ENCODE results near the gene ERCC5.
A peak's percentile ranks its signal among the peaks of the same experiment; 100 is the strongest.

The ERCC5 gene

DNA sequence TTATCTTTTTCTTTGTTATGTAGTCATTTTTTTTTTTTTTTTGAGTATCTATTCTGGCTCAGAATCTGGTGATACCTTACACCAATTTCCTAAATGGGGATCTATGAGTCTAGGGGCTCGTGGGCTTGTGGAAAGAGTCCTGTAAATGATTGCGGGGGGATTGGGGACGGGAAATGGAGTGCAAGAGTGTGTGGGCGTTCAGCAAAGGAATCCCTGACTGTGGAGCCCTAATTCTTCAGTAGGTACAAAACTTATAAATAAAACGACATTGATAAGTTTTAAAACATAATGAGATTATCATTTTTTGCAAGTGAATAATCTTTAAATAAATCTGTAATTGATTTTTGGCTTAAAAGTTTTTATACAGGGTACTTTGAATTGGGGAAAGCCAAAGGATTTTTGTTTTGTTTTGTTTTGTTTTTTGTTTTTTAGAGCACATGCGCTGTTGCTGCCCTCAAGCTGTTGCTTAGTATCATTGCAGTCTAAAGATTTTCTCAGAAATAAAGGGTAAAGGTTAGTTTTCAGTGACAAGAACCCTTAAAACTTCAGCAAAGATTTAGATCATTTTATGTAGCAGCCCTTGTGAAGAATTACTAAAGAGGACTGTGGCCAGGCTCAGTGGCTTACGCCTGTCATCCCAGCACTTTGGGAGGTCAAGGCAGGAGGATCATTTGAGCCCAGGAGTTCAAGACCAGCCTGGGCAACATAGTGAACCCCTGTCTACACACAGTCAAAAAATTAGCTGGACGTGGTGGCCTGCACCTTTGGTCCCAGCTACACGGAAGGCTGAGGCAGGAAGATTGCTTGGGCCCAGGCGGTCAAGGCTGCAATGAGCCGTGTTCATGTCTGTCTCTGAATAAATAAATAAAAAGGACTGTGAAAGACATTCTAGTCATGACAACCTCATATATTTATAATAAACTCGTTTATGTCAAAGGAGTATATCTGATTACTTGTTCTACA is 1.7 kb downstream of the ERCC5 start:
- Histone ChIP-seq H3K4me3 (ENCODE audit: low read length) (peak overlapping the region; percentile 94), H3K4me1 (ENCODE audit: control insufficient read depth, insufficient read depth, low read length) (peaks cover 4% of the 10 kb centered on the region)

GRCh38 chr13:102848956-102849355 is 3.1 kb downstream of the ERCC5 start:
- Histone ChIP-seq H3K36me3 (ENCODE audit: control insufficient read depth, insufficient read depth, low read length) (no peaks in the 10 kb centered on the region), H3K9ac (ENCODE audit: low read length) (no peak overlapping the region), H3K4me1 (ENCODE audit: control insufficient read depth, insufficient read depth, low read length) (peaks cover 4% of the 10 kb centered on the region), H3K27me3 (ENCODE audit: control insufficient read depth, insufficient read depth, low read length) (no peaks in the 10 kb centered on the region), H3K9me3 (ENCODE audit: control insufficient read depth, low read length) (no peaks in the 10 kb centered on the region), H3K4me3 (ENCODE audit: low read length) (no peak overlapping the region)

More for the DNA sequence above, 1.7 kb downstream of the ERCC5 start:
- H3K9me3 ChIP-seq (ENCODE audit: control insufficient read depth, low read length) = no peaks in the 10 kb centered on the region
- no peaks in the 10 kb centered on the region for H3K27me3 ChIP-seq (ENCODE audit: control insufficient read depth, insufficient read depth, low read length)
- peak overlapping the region; percentile 99 for H3K9ac ChIP-seq (ENCODE audit: low read length)
- no peaks in the 10 kb centered on the region for H3K36me3 ChIP-seq (ENCODE audit: control insufficient read depth, insufficient read depth, low read length)

DNA sequence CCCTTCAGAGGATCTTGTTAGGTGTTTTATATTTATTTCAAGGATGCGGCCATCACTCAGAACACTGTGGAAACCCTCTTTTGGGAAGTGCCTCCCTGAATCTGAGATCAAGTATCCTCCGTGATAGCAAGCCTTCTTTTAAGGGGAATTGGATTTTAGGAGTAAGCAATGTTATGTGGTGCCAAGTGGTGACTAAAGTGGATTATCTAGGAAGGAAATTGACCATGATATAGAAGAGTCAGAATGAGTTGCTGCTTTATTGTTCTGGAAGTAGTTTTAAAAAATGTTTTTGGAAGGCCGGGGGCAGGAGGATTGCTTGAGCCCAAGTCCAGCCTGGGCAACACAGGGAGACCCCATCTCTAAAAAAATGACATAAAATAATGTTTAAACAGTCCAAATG is 6.7 kb downstream of the ERCC5 start:
- H3K27me3 ChIP-seq (ENCODE audit: control insufficient read depth, insufficient read depth, low read length) = no peaks in the 10 kb centered on the region
- H3K4me1 ChIP-seq (ENCODE audit: control insufficient read depth, insufficient read depth, low read length) = peaks cover 12% of the 10 kb centered on the region
- no peak overlapping the region for H3K4me3 ChIP-seq (ENCODE audit: low read length)
- peaks cover 10% of the 10 kb centered on the region for H3K36me3 ChIP-seq (ENCODE audit: control insufficient read depth, insufficient read depth, low read length)
- no peak overlapping the region for H3K9ac ChIP-seq (ENCODE audit: low read length)
- H3K9me3 ChIP-seq (ENCODE audit: control insufficient read depth, low read length) = no peaks in the 10 kb centered on the region

GRCh38 chr13:102854675-102855074 is 8.8 kb downstream of the ERCC5 start:
- H3K27me3 ChIP-seq (ENCODE audit: control insufficient read depth, insufficient read depth, low read length) = no peaks in the 10 kb centered on the region
- H3K4me3 ChIP-seq (ENCODE audit: low read length) = no peak overlapping the region
- H3K9ac ChIP-seq (ENCODE audit: low read length) = no peak overlapping the region
- H3K9me3 ChIP-seq (ENCODE audit: control insufficient read depth, low read length) = no peaks in the 10 kb centered on the region
- peaks cover 8% of the 10 kb centered on the region for H3K4me1 ChIP-seq (ENCODE audit: control insufficient read depth, insufficient read depth, low read length)
- H3K36me3 ChIP-seq (ENCODE audit: control insufficient read depth, insufficient read depth, low read length) = peaks cover 14% of the 10 kb centered on the region

DNA sequence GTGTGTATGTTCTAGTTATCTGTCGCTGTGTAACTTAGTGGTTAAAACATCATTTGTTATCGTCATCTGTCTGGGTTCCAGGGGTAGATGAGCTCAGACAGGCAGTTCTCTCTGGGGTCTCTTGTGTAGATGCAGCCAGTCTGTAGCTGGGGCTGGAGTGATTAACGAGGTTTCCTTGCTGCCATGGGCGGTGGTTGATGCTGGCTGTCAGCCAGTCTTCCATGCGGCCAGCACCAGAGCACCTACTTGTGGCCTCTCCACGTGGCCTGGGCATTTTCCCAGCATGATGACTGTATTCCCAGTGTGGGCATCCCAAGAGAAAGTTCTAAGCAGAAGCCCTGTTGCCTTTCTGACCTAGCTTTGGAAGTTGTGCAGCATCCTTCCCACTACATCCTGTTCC is 10.7 kb downstream of the ERCC5 start:
- Histone ChIP-seq H3K36me3 (ENCODE audit: control insufficient read depth, insufficient read depth, low read length) (peaks cover 14% of the 10 kb centered on the region), H3K27me3 (ENCODE audit: control insufficient read depth, insufficient read depth, low read length) (no peaks in the 10 kb centered on the region), H3K9me3 (ENCODE audit: control insufficient read depth, low read length) (no peaks in the 10 kb centered on the region), H3K9ac (ENCODE audit: low read length) (no peak overlapping the region), H3K4me3 (ENCODE audit: low read length) (no peak overlapping the region), H3K4me1 (ENCODE audit: control insufficient read depth, insufficient read depth, low read length) (peaks cover 8% of the 10 kb centered on the region)

GRCh38 chr13:102862624-102863210 is 16.9 kb downstream of the ERCC5 start:
- H3K27me3 ChIP-seq (ENCODE audit: control insufficient read depth, insufficient read depth, low read length) = no peaks in the 10 kb centered on the region
- no peaks in the 10 kb centered on the region for H3K9me3 ChIP-seq (ENCODE audit: control insufficient read depth, low read length)
- no peak overlapping the region for H3K9ac ChIP-seq (ENCODE audit: low read length)
- H3K36me3 ChIP-seq (ENCODE audit: control insufficient read depth, insufficient read depth, low read length) = peaks cover 14% of the 10 kb centered on the region
- H3K4me3 ChIP-seq (ENCODE audit: low read length) = no peak overlapping the region
- H3K4me1 ChIP-seq (ENCODE audit: control insufficient read depth, insufficient read depth, low read length) = no peaks in the 10 kb centered on the region

- no peak overlapping the region for H3K4me3 ChIP-seq (ENCODE audit: low read length)
- no peak overlapping the region for H3K9ac ChIP-seq (ENCODE audit: low read length)
Measured at GRCh38 chr13:102863590-102863989, 17.8 kb downstream of the ERCC5 start.

DNA sequence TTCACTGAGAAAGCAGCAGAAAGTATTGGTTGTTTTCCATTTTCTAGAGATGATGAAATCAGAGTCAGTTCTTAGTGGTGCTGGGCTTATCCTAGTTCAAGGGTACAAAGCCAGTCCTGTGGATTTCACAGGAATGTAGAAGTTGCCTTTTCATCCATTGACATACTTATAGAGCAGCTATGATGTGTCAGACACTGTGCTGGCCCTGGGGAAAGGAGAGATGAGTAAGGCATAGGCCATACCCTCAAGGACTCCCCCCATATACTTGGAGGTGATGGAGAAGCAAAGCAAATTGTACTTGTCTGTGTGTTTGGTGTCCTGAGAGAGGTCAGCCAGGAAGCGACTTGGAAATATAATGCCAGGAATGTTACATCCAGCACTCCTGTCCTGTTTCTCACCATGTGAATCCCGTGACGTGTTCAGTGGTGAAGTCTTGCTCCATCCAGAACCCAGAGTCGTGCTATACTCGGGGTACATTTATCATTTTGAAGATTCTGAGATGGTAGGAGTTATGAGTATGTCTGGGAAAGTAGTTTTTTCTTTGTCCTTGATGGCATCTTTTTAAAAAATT is 22.6 kb downstream of the ERCC5 start:
- Histone ChIP-seq H3K27me3 (ENCODE audit: control insufficient read depth, insufficient read depth, low read length) (no peaks in the 10 kb centered on the region), H3K4me1 (ENCODE audit: control insufficient read depth, insufficient read depth, low read length) (peaks cover 13% of the 10 kb centered on the region), H3K36me3 (ENCODE audit: control insufficient read depth, insufficient read depth, low read length) (peaks cover 10% of the 10 kb centered on the region), H3K9ac (ENCODE audit: low read length) (no peak overlapping the region), H3K4me3 (ENCODE audit: low read length) (no peak overlapping the region), H3K9me3 (ENCODE audit: control insufficient read depth, low read length) (no peaks in the 10 kb centered on the region)

More at GRCh38 chr13:102863590-102863989, 17.8 kb downstream of the ERCC5 start:
- H3K36me3 ChIP-seq (ENCODE audit: control insufficient read depth, insufficient read depth, low read length) = peaks cover 14% of the 10 kb centered on the region
- H3K4me1 ChIP-seq (ENCODE audit: control insufficient read depth, insufficient read depth, low read length) = no peaks in the 10 kb centered on the region
- no peaks in the 10 kb centered on the region for H3K9me3 ChIP-seq (ENCODE audit: control insufficient read depth, low read length)
- H3K27me3 ChIP-seq (ENCODE audit: control insufficient read depth, insufficient read depth, low read length) = no peaks in the 10 kb centered on the region

GRCh38 chr13:102869948-102870676 is 24.3 kb downstream of the ERCC5 start:
- Histone ChIP-seq H3K9me3 (ENCODE audit: control insufficient read depth, low read length) (no peaks in the 10 kb centered on the region), H3K9ac (ENCODE audit: low read length) (no peak overlapping the region), H3K4me3 (ENCODE audit: low read length) (no peak overlapping the region), H3K27me3 (ENCODE audit: control insufficient read depth, insufficient read depth, low read length) (no peaks in the 10 kb centered on the region), H3K4me1 (ENCODE audit: control insufficient read depth, insufficient read depth, low read length) (peaks cover 13% of the 10 kb centered on the region), H3K36me3 (ENCODE audit: control insufficient read depth, insufficient read depth, low read length) (peaks cover 10% of the 10 kb centered on the region)

DNA sequence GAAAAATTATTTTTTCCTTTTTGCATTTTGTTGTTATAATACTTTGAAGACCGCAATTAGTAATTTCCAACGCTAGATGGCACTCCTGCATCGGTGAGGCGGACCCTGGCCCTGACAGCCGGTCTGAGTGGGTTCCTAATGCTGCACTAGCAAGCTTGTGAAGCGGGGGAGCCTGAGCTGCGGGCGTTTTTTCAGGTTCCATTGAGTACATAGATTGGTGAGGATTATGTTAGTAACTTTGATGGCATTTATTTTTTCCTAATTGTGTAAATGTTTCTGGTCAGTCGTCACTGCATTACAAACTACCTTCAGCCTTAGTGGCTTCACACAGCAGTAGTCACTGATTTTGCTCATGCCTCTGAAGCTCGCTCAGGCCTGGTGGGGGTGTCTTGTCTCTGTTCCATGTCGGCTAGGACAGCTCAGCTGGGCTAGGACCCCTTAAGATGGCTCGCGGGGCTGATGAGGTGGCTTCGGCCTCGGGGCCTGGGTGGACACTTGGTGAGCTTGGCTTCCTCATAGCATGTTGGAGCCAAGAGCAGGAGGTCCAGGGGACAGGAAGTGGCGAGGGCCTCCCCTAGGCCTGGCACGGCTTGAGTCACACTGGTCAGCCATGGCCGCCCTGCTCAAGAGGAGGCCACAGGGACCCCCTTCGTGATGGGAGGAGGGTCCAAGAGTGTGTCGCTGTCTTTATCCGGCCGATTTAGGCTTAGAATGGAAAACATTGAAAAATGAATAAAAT is 25.0 kb downstream of the ERCC5 start:
- Histone ChIP-seq H3K4me1 (ENCODE audit: control insufficient read depth, insufficient read depth, low read length) (peaks cover 13% of the 10 kb centered on the region), H3K36me3 (ENCODE audit: control insufficient read depth, insufficient read depth, low read length) (peaks cover 5% of the 10 kb centered on the region), H3K9ac (ENCODE audit: low read length) (peak overlapping the region; percentile 2), H3K27me3 (ENCODE audit: control insufficient read depth, insufficient read depth, low read length) (no peaks in the 10 kb centered on the region), H3K9me3 (ENCODE audit: control insufficient read depth, low read length) (no peaks in the 10 kb centered on the region), H3K4me3 (ENCODE audit: low read length) (no peak overlapping the region)

DNA sequence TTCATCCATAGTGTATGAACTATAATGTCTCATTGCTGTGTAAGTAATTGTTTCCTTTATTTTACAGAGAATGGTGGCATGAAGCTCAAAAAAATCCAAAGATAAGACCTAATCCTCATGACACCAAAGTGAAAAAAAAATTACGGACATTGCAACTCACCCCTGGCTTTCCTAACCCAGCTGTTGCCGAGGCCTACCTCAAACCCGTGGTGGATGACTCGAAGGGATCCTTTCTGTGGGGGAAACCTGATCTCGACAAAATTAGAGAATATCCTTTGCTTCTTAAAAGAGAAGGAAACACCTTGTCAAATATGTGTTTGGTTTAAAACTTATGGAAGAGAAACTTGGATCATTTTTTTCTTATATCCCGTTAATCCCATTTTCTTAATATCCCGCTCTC is 26.3 kb downstream of the ERCC5 start:
- no peaks in the 10 kb centered on the region for H3K27me3 ChIP-seq (ENCODE audit: control insufficient read depth, insufficient read depth, low read length)
- H3K4me1 ChIP-seq (ENCODE audit: control insufficient read depth, insufficient read depth, low read length) = peaks cover 13% of the 10 kb centered on the region
- H3K9ac ChIP-seq (ENCODE audit: low read length) = no peak overlapping the region
- H3K36me3 ChIP-seq (ENCODE audit: control insufficient read depth, insufficient read depth, low read length) = peaks cover 4% of the 10 kb centered on the region
- no peak overlapping the region for H3K4me3 ChIP-seq (ENCODE audit: low read length)
- H3K9me3 ChIP-seq (ENCODE audit: control insufficient read depth, low read length) = no peaks in the 10 kb centered on the region
